NCI-H526 treated with DMSO at 0.1 percent for 48 hours (cell line): Measurements from ENCODE around the gene ELAVL1.

Experiments used
- DNase-seq: peaks from one replicate; lab custom pipeline; 2025; lab: John Stamatoyannopoulos, UW

Gene ELAVL1

GRCh38 chr19:7910321-7911161, 94.9 kb downstream of the ELAVL1 start:
- no peak for DNase-seq

GRCh38 chr19:7909471-7910067, 95.9 kb downstream of the ELAVL1 start:
- no peak for DNase-seq

GRCh38 chr19:7908742-7909461, 96.5 kb downstream of the ELAVL1 start:
- no peak for DNase-seq
